ENCODE results near the gene S100Z. TPM values are rescaled to one million over a fixed set of nuclear protein-coding genes. Genes with fewer than 3 reads are reported as not detected.

The S100Z gene
- total and polyA plus RNA-seq, 8 donors: 0.08 to 0.89 TPM; not detected in 6

GRCh38 chr5:76920491-76920890 is 70.7 kb downstream of the S100Z start:
- Histone ChIP-seq H3K9me3 (peaks cover 0 to 2% (median 0%) of the 10 kb centered on the region in 4 donors), H3K27ac (no peak overlapping the region), H3K27me3 (no peaks in the 10 kb centered on the region), H3K4me1 (no peaks in the 10 kb centered on the region), H3K36me3 (no peaks in the 10 kb centered on the region), H3K4me3 (no peak overlapping the region)
- intact Hi-C loops (cut with DNase I; ENCODE audit: low total_unique reads): no loop called here
- WGBS, 5 donors: 54 to 77% (median 72%) methylated on average over 4 of the region's 4 CpGs
- no peak for TF ChIP-seq POLR2A (IDR thresholded peaks at IDR 0.05)
- TF ChIP-seq EP300 (IDR thresholded peaks at IDR 0.05): no peak
- TF ChIP-seq POLR2AphosphoS5 (IDR thresholded peaks at IDR 0.05): no peak
- TF ChIP-seq, protein P1, sequence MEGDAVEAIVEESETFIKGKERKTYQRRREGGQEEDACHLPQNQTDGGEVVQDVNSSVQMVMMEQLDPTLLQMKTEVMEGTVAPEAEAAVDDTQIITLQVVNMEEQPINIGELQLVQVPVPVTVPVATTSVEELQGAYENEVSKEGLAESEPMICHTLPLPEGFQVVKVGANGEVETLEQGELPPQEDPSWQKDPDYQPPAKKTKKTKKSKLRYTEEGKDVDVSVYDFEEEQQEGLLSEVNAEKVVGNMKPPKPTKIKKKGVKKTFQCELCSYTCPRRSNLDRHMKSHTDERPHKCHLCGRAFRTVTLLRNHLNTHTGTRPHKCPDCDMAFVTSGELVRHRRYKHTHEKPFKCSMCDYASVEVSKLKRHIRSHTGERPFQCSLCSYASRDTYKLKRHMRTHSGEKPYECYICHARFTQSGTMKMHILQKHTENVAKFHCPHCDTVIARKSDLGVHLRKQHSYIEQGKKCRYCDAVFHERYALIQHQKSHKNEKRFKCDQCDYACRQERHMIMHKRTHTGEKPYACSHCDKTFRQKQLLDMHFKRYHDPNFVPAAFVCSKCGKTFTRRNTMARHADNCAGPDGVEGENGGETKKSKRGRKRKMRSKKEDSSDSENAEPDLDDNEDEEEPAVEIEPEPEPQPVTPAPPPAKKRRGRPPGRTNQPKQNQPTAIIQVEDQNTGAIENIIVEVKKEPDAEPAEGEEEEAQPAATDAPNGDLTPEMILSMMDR (IDR thresholded peaks at IDR 0.05): no peak
- no peak for DNase-seq

GRCh38 chr5:76926329-76927105 is 76.7 kb downstream of the S100Z start:
- no peaks in the 10 kb centered on the region for H3K9me3 ChIP-seq
- intact Hi-C loops (cut with DNase I; ENCODE audit: low total_unique reads): no loop called here
- H3K27me3 ChIP-seq: peaks cover 0 to 12% (median 0%) of the 10 kb centered on the region in 3 donors
- 53 to 64% (median 59%) methylated on average over 6 of the region's 6 CpGs for WGBS, 5 donors
- TF ChIP-seq POLR2AphosphoS5 (IDR thresholded peaks at IDR 0.05) (no peak), EP300 (IDR thresholded peaks at IDR 0.05) (no peak), POLR2A (IDR thresholded peaks at IDR 0.05) (no peak)
- TF ChIP-seq, protein P1 (IDR thresholded peaks at IDR 0.05): no peak
- H3K27ac ChIP-seq: no peak overlapping the region
- no peak overlapping the region for H3K4me3 ChIP-seq
- no peaks in the 10 kb centered on the region for H3K36me3 ChIP-seq
- no peaks in the 10 kb centered on the region for H3K4me1 ChIP-seq
- DNase-seq: peak in 1 of 2 donors; percentile 13

- H3K9me3 ChIP-seq: no peaks in the 10 kb centered on the region
- peaks cover 0 to 12% (median 0%) of the 10 kb centered on the region in 3 donors for H3K27me3 ChIP-seq
- TF ChIP-seq, protein P1 (IDR thresholded peaks at IDR 0.05): no peak
- no peak for TF ChIP-seq POLR2A (IDR thresholded peaks at IDR 0.05)
- no peak for TF ChIP-seq EP300 (IDR thresholded peaks at IDR 0.05)
- TF ChIP-seq POLR2AphosphoS5 (IDR thresholded peaks at IDR 0.05): no peak
- intact Hi-C loops (cut with DNase I; ENCODE audit: low total_unique reads): no loop called here
- no peak for DNase-seq
- no peaks in the 10 kb centered on the region for H3K36me3 ChIP-seq
- WGBS, 5 donors: 60 to 85% (median 72%) methylated on average over 4 of the region's 4 CpGs
- H3K4me3 ChIP-seq: no peak overlapping the region
- no peak overlapping the region for H3K27ac ChIP-seq
- no peaks in the 10 kb centered on the region for H3K4me1 ChIP-seq
Observed at GRCh38 chr5:76927961-76928360, 78.1 kb downstream of the S100Z start.

GRCh38 chr5:76930083-76930482 is 80.3 kb downstream of the S100Z start:
- no peak for DNase-seq
- no peak for TF ChIP-seq POLR2A (IDR thresholded peaks at IDR 0.05)
- TF ChIP-seq, protein P1 (IDR thresholded peaks at IDR 0.05): no peak
- TF ChIP-seq POLR2AphosphoS5 (IDR thresholded peaks at IDR 0.05): no peak
- no peak for TF ChIP-seq EP300 (IDR thresholded peaks at IDR 0.05)
- H3K27ac ChIP-seq: no peak overlapping the region
- no peaks in the 10 kb centered on the region for H3K4me1 ChIP-seq
- intact Hi-C loops (cut with DNase I; ENCODE audit: low total_unique reads): no loop called here
- no peaks in the 10 kb centered on the region for H3K36me3 ChIP-seq
- no peak overlapping the region for H3K4me3 ChIP-seq
- H3K27me3 ChIP-seq: peaks cover 0 to 12% (median 0%) of the 10 kb centered on the region in 3 donors
- WGBS, 5 donors: 70 to 80% (median 75%) methylated on average over 4 of the region's 4 CpGs
- H3K9me3 ChIP-seq: no peaks in the 10 kb centered on the region

All from stomach (tissue), 9 donors.